ENCODE results near the gene APOBEC3F. TPM values are rescaled to one million over a fixed set of nuclear protein-coding genes. Genes with fewer than 3 reads are reported as not detected.

APOBEC3F gene
- total and polyA plus RNA-seq, 12 donors: 7.0 to 22.1 (median 11.0) TPM

DNA sequence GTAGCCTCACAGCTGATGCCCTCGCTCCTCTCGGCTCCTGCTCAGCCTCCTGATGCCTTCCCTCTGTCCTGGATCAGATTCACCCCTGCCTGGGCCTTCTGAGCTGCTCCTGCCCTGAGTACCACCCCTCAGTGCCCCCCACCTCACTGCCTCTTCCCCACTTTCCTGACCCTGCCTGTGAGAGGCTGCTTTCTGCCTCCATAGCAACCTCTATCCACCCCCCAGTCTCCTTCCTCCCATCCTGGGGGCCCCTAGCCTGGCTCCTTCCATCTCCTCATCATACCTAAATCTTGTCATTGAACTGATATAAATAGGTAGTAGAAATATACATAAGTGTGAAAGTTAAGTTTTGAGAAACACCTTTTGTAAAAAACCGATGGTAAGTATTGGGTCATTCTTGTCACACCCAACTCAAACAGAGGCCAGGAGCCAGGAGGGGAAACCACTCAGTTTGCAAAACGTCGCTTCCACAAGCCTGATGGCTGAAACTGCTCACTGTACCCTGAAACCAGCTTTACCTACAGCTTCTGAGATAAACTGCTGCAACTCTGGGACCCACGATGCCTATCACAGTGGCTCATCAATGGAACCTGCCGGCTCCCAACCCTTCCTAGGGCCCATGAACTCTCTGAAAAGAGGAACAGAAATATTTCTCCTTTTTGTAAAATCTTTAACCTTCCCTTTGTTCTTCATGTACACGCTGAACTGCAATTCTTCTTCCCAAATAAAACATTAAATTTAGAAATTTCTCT lies 51.6 kb downstream of the APOBEC3F start:
- H3K4me3 ChIP-seq: no peak overlapping the region
- no peak for DNase-seq
- no peak overlapping the region for H3K27ac ChIP-seq
- no peaks in the 10 kb centered on the region for H3K9me3 ChIP-seq (replicated peaks in 1 of 3)
- no peaks in the 10 kb centered on the region for H3K4me1 ChIP-seq (replicated peaks in 1 of 2)
- intact Hi-C loops (cut with DNase I): no loop called here
- H3K27me3 ChIP-seq: no peaks in the 10 kb centered on the region
- TF ChIP-seq POLR2A (IDR thresholded peaks at IDR 0.05): no peak
- TF ChIP-seq, protein P1, sequence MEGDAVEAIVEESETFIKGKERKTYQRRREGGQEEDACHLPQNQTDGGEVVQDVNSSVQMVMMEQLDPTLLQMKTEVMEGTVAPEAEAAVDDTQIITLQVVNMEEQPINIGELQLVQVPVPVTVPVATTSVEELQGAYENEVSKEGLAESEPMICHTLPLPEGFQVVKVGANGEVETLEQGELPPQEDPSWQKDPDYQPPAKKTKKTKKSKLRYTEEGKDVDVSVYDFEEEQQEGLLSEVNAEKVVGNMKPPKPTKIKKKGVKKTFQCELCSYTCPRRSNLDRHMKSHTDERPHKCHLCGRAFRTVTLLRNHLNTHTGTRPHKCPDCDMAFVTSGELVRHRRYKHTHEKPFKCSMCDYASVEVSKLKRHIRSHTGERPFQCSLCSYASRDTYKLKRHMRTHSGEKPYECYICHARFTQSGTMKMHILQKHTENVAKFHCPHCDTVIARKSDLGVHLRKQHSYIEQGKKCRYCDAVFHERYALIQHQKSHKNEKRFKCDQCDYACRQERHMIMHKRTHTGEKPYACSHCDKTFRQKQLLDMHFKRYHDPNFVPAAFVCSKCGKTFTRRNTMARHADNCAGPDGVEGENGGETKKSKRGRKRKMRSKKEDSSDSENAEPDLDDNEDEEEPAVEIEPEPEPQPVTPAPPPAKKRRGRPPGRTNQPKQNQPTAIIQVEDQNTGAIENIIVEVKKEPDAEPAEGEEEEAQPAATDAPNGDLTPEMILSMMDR (IDR thresholded peaks at IDR 0.05): no peak
- no peaks in the 10 kb centered on the region for H3K36me3 ChIP-seq (replicated peaks in 1 of 2)
- WGBS, 4 donors: 73 to 80% (median 77%) methylated on average over 8 of the region's 8 CpGs

DNA sequence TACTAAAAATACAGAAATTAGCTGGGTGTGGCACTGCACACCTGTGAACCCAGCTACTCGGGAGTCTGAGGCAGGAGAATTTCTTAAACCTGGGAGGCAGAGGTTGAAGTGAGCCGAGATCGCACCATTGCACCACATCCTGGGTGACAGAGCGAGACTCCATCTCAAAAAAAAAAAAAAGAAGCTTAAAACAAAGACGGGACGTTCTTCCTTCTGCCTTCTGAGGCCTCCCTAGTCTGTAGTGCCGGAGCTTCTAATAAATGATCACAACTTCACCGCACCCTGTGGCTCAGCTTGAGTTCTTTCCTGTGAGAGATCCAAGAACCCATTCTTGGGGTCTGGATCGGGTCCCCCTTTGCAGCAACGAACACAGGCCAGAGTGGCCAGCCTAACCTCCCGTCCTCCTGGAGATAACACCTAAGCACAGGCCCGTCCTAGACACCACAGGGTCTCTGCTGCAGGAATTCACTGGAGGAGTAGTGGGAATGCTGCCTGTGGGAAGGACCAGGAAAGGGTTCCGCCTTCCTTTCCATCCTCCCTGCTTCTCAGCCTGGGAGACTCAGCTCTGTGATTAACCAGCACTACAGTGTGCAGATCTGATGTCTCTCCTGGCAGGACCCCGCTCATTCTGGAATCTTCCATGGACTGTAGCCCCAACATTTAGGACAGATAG lies 54.2 kb downstream of the APOBEC3F start:
- WGBS, 4 donors: 86 to 92% (median 88%) methylated on average over 12 to 14 of the region's 14 CpGs
- H3K27me3 ChIP-seq: no peaks in the 10 kb centered on the region
- intact Hi-C loops (cut with DNase I): no loop called here
- no peak overlapping the region for H3K27ac ChIP-seq
- no peak for DNase-seq
- H3K36me3 ChIP-seq (replicated peaks in 1 of 2): no peaks in the 10 kb centered on the region
- no peak for TF ChIP-seq POLR2A (IDR thresholded peaks at IDR 0.05)
- no peaks in the 10 kb centered on the region for H3K4me1 ChIP-seq (replicated peaks in 1 of 2)
- H3K4me3 ChIP-seq: no peak overlapping the region
- no peaks in the 10 kb centered on the region for H3K9me3 ChIP-seq (replicated peaks in 1 of 3)

DNA sequence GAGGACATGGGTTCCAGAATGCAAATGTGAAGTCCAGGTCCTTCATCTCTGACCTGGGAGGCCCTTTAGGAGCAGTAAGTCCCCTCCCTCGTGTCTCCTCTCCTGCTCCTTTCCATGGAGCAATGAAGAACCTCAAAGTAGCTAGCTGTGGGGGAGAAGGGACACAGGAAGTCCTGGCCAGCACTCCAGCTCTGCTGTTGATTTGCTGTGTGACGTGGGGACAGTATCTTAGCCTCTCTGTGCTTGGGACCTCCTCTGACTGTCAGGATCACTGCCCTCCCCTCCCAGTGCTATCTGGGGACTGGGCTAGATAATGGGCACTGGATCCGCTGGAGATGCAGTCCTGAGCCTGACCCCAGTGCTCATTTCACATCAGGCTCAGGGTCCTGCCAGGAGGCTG lies 55.3 kb downstream of the APOBEC3F start:
- 50 to 89% (median 80%) methylated on average over 2 to 3 of the region's 3 CpGs for WGBS, 4 donors
- Histone ChIP-seq H3K27me3 (no peaks in the 10 kb centered on the region), H3K36me3 (replicated peaks in 1 of 2) (no peaks in the 10 kb centered on the region), H3K9me3 (replicated peaks in 1 of 3) (no peaks in the 10 kb centered on the region), H3K27ac (no peak overlapping the region), H3K4me3 (no peak overlapping the region), H3K4me1 (replicated peaks in 1 of 2) (no peaks in the 10 kb centered on the region)
- no peak for DNase-seq
- TF ChIP-seq, protein P1 (IDR thresholded peaks at IDR 0.05): no peak
- no peak for TF ChIP-seq POLR2A (IDR thresholded peaks at IDR 0.05)
- intact Hi-C loops (cut with DNase I): no loop called here

DNA sequence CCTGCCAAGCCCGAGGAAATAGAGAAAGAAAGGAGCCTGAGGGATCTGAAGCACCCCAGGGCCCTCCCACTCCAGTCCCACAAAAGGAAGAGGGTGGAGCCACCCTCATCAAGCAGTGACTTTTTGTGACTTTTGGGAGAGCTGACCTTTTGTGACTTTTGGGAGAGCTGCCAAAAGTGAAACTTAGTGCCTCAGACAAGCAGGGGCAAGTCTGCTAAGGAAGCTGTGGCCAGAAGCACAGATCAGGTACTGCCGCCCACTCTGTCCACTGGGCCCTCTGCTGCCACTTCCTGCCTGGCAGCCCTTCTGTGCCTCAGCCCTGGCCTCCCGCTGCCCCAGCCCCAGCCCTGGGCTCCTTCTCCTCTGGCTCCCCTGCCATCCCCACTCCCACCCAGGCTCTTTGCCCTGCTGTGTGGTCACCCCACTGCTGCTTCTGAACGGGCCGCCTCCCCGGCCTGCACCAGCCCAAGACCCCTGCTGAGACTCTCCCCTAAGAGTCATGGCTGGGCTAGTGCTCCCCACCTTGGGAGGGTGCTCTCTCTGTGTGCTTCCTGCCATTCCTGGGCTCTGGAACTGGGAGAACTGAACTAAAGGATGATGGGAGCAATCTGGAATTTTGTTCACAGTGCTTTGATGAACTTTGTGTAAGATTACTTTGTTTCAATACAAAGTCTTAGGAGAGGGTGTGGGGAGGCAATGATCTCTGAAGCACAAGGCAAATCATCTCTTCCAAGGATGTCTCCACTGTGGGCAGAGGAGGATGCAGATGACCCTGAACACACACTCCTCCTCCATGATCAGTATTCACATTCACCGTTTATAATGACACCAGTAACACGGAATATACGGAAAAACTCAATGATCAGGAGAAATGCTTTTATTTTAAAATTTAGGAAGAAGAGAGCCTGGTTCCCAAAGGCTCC lies 56.7 kb downstream of the APOBEC3F start, which contains the start of gene APOBEC3H:
Gene APOBEC3H, plus strand, starts transcription at position 147 of the 923 bp plus-strand sequence. CDS start 3,035 bp downstream, outside the sequence.
- Histone ChIP-seq H3K4me1 (replicated peaks in 1 of 2) (no peaks in the 10 kb centered on the region), H3K27me3 (no peaks in the 10 kb centered on the region), H3K4me3 (no peak within 1 kb of the TSS), H3K27ac (peak within 1 kb of the TSS in 1 of 5 donors; percentile 44), H3K36me3 (replicated peaks in 1 of 2) (no peaks in the 10 kb centered on the region), H3K9me3 (replicated peaks in 1 of 3) (no peaks in the 10 kb centered on the region)
- peak in 3 of 7 donors; percentile 25 to 64 (median 26) for DNase-seq
- intact Hi-C loops (cut with DNase I): no loop called here
- 72 to 77% (median 76%) methylated on average over 7 to 9 of the region's 9 CpGs for WGBS, 4 donors
- no peak for TF ChIP-seq POLR2A (IDR thresholded peaks at IDR 0.05)
- TF ChIP-seq, protein P1 (IDR thresholded peaks at IDR 0.05): no peak

Data from adrenal gland (tissue), 12 donors.